GM12865 (cell line): ENCODE measurements around the gene PLIN4.
A peak's percentile ranks its signal among the peaks of the same experiment; 100 is the strongest.
"Not testable (repeated sequence)": the region's sequence is repeated elsewhere in the genome, so short reads cannot be mapped to it uniquely, and the experiment has no call there.

ENCODE experiments used
- DNase-seq: peaks from one replicate; pipeline ENCODE4 v3.0.0; 2010; ENCODE audit warnings: low read depth
- H3K4me3 ChIP-seq: 2 replicates; pipeline ENCODE4 v1.5.1; 2011; ENCODE audit warnings: mild to moderate bottlenecking, low read depth, low read length, control low read depth
- CTCF ChIP-seq: IDR thresholded peaks from 2 replicates; pipeline ENCODE4 v1.5.1; 2011; ENCODE audit warnings: low read length, control low read depth, low read depth, inconsistent platforms; ENCODE audit not compliant: insufficient read depth; ENCODE audit errors: missing control alignments

The PLIN4 gene

GRCh38 chr19:4542896-4543841 is 24.9 kb upstream of the PLIN4 start:
- H3K4me3 ChIP-seq: no peak overlapping the region
- no peak for DNase-seq
- no peak for TF ChIP-seq CTCF

- not testable (repeated sequence) for DNase-seq, H3K4me3 ChIP-seq
Measured at GRCh38 chr19:4541806-4542145, 23.5 kb upstream of the PLIN4 start.

- DNase-seq: no peak
- no peak for TF ChIP-seq CTCF
- no peak overlapping the region for H3K4me3 ChIP-seq
Measured at GRCh38 chr19:4541114-4541805, 23.0 kb upstream of the PLIN4 start.

- no peak for TF ChIP-seq CTCF
- peak within 1 kb of the TSS; percentile 57 for H3K4me3 ChIP-seq
- DNase-seq: peak; percentile 82
Measured at GRCh38 chr19:4539693-4540581, 21.7 kb upstream of the PLIN4 start, which contains the start of gene LRG1. LRG1 (minus strand) TSS chr19:4540036; CDS start chr19:4540013, 23 bp downstream.

GRCh38 chr19:4539169-4539692 is 20.9 kb upstream of the PLIN4 start:
- peak overlapping the region; percentile 57 for H3K4me3 ChIP-seq
- TF ChIP-seq CTCF: no peak
- DNase-seq: no peak

GRCh38 chr19:4538601-4538954 is 20.3 kb upstream of the PLIN4 start:
- TF ChIP-seq CTCF: no peak
- DNase-seq: no peak
- H3K4me3 ChIP-seq: no peak overlapping the region
